Right lobe of liver (tissue), 6 donors: ENCODE data around the gene DMBX1. TPM values are rescaled to one million over a fixed set of nuclear protein-coding genes. Genes with fewer than 3 reads are reported as not detected.

Source experiments
- ATAC-seq, 4 donors: fragments of 200-7000 bp; cut with Tn5 transposase; one replicate each; pipeline ENCODE4 v1.9.1; 2020; ENCODE audit warnings: mild to moderate bottlenecking in 4 of 4, moderate library complexity in 4 of 4
- DNase-seq, 3 donors: peaks; one replicate each; pipeline ENCODE4 v3.0.0-alpha.2; 2020
- H3K27ac ChIP-seq, 3 donors: fragments of 200-600 bp; one replicate each; pipeline ENCODE4 v1.8.0; 2022
- H3K27me3 ChIP-seq, 2 donors: fragments of 200-600 bp; one replicate each; pipeline ENCODE4 v1.8.0; 2022
- H3K36me3 ChIP-seq, 4 donors: fragments of 200-600 bp; sonication (generic) in 1 of 4; one replicate each; pipeline versions ENCODE4 v1.5.1 to v1.8.0; 2017 to 2022; ENCODE audit warnings: control low read depth in 1 of 4
- H3K4me1 ChIP-seq, 4 donors: fragments of 200-600 bp; sonication (generic) in 1 of 4; one replicate each; pipeline versions ENCODE4 v1.5.1 to v1.8.0; 2017 to 2022; ENCODE audit warnings: control low read depth in 1 of 4
- H3K4me3 ChIP-seq, 3 donors: fragments of 200-600 bp; one replicate each; pipeline ENCODE4 v1.8.0; 2022
- H3K9me3 ChIP-seq, 4 donors: fragments of 200-600 bp; sonication (generic) in 1 of 4; one replicate each; pipeline versions ENCODE4 v1.5.1 to v1.8.0; 2017 to 2022; ENCODE audit warnings: control low read depth in 1 of 4
- POLR2A ChIP-seq: fragments of 450-650 bp; IDR thresholded peaks from one replicate; pipeline ENCODE4 v1.6.1; 2017; ENCODE audit warnings: antibody characterized with exemption, mild to moderate bottlenecking
- WGBS: methylation state at CpG from one replicate; pipeline ENCODE4 v1.1.6; 2018; ENCODE audit warnings: low coverage, low lambda C conversion rate; ENCODE audit not compliant: insufficient coverage; ENCODE audit errors: missing lambda C conversion rate; 5-methylcytosine and 5-hydroxymethylcytosine counted together
- intact Hi-C, 2 donors: fragments of 100-400 bp; cut with DNase I; formaldehyde crosslinking; loops; one replicate each; pipeline versions ENCODE4 v1.11.2 to v1.14.1; 2022
- total RNA-seq, 6 experiments: library from RNA; depleted of rRNA in 2 of 6; stranded (reverse); fragments of >200 nt in 2 of 6; fragmentation: NEBNext Ultra II Directional in 3 of 6; extraction: Animal tissue kit (Norgen Biotek cat#: 25700) in 3 of 6; gene quantifications; one replicate each; pipeline versions ENCODE4 v1.1.0 to v1.2.4, GENCODE V29; 2016 to 2023
- TF ChIP-seq, protein P1 (sequence below), 4 donors: fragments of 200-600 bp in 3 of 4; fragments of 450-650 bp in 1 of 4; IDR thresholded peaks; one replicate each; pipeline versions ENCODE4 v1.5.1 to v1.8.0; 2016 to 2022; ENCODE audit warnings: antibody characterized with exemption in 4 of 4, mild to moderate bottlenecking in 2 of 4
- donor health status: DM: no; HTN: yes; CAD: no.
- donor health status: DM: no; HTN: no; CAD: no.
- donor health status: DM: no; HTN: no; CAD: no.
- donor health status: DM: no; HTN: yes; CAD: no.
- donor health status: DM: no; HTN: yes; CAD: no.

Gene DMBX1
- total RNA-seq, 6 experiments from 2014 or later = not detected

DNA sequence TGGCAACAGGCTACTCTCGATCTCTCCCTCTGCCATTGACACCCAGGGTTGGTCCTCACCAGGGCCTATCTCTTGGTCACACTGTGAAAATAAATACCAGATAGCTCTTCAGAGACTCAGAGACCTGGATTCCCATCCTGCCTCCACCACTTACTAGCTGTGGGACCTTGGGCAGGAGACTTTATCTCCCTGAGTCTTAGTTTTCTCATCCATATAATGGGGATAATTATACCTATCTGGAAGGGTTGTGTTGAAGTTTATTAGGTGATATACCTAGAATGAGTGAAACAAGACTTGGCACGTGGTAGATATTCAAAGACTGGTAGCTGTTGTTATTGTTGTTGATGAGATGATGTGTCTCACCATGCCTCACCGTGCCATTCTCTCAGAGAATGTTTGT is 7.4 kb downstream of the DMBX1 start:
- intact Hi-C loops = no loop called here
- no peaks in the 10 kb centered on the region for H3K9me3 ChIP-seq
- H3K36me3 ChIP-seq = no peaks in the 10 kb centered on the region
- ATAC-seq = no peak
- WGBS = 59% methylated on average over 3 of the region's 3 CpGs
- no peak for DNase-seq
- H3K4me1 ChIP-seq = no peaks in the 10 kb centered on the region
- no peak for TF ChIP-seq POLR2A
- TF ChIP-seq, protein P1, sequence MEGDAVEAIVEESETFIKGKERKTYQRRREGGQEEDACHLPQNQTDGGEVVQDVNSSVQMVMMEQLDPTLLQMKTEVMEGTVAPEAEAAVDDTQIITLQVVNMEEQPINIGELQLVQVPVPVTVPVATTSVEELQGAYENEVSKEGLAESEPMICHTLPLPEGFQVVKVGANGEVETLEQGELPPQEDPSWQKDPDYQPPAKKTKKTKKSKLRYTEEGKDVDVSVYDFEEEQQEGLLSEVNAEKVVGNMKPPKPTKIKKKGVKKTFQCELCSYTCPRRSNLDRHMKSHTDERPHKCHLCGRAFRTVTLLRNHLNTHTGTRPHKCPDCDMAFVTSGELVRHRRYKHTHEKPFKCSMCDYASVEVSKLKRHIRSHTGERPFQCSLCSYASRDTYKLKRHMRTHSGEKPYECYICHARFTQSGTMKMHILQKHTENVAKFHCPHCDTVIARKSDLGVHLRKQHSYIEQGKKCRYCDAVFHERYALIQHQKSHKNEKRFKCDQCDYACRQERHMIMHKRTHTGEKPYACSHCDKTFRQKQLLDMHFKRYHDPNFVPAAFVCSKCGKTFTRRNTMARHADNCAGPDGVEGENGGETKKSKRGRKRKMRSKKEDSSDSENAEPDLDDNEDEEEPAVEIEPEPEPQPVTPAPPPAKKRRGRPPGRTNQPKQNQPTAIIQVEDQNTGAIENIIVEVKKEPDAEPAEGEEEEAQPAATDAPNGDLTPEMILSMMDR (IDR thresholded peaks at IDR 0.05) = no peak
- H3K27me3 ChIP-seq = peaks cover 0 to 11% of the 10 kb centered on the region in 2 donors
- no peak overlapping the region for H3K27ac ChIP-seq
- no peak overlapping the region for H3K4me3 ChIP-seq

DNA sequence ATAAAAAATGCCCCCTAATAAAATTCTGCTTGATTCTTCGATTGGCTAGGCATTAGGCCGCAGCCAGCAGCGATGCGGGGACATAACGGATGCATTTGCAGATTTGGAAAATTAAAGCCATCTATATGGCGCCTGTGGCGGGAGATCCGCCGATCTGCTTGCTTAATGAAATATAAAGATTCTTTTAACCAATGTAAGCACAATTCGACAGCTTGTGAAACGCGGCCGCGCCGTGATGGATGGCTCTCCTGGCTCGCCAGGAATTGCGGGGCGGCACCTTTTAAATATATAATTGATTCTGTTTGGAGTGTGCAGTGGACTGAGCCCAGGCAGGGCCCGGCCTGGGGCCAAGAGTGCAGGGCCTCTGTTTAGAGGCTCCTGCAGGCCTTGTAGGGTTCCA is 8.0 kb downstream of the DMBX1 start:
- no peaks in the 10 kb centered on the region for H3K9me3 ChIP-seq
- TF ChIP-seq, protein P1 (IDR thresholded peaks at IDR 0.05) = no peak
- TF ChIP-seq POLR2A = no peak
- no peaks in the 10 kb centered on the region for H3K4me1 ChIP-seq
- H3K36me3 ChIP-seq = no peaks in the 10 kb centered on the region
- intact Hi-C loops = no loop called here
- H3K27ac ChIP-seq = no peak overlapping the region
- DNase-seq (no peak), ATAC-seq (no peak)
- WGBS = 91% methylated on average over 18 of the region's 19 CpGs
- peaks cover 0 to 5% of the 10 kb centered on the region in 2 donors for H3K27me3 ChIP-seq
- no peak overlapping the region for H3K4me3 ChIP-seq

- H3K9me3 ChIP-seq = no peaks in the 10 kb centered on the region
- ATAC-seq = no peak
- 66% methylated on average over 3 of the region's 3 CpGs for WGBS
Measured at GRCh38 chr1:46501528-46501927, 11.9 kb downstream of the DMBX1 start.

DNA sequence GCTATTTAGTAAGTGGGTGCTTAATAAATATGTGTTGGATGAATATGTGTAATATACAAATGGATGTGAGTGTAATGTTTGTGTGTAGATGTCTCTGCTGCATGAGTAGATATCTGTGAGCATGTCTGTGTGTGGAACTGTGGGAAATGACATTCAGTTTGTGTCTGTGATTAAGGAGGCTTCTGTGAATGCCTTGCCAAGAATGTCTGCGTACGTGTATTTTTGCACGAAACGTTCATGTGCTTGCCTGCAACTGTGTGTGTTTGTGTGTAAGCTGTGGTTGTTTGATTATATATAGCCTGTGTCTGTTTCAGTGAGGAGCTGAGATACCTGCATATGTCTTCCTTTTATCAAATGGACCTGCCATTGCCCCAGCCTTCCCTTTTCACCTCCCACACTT is 13.8 kb downstream of the DMBX1 start:
- no peak for TF ChIP-seq POLR2A
- TF ChIP-seq, protein P1 (IDR thresholded peaks at IDR 0.05) = no peak
- 77% methylated on average over 4 of the region's 4 CpGs for WGBS
- ATAC-seq (no peak), DNase-seq (no peak)
- H3K4me1 ChIP-seq = no peaks in the 10 kb centered on the region
- H3K27me3 ChIP-seq = no peaks in the 10 kb centered on the region
- H3K36me3 ChIP-seq = no peaks in the 10 kb centered on the region
- no peak overlapping the region for H3K4me3 ChIP-seq
- no peak overlapping the region for H3K27ac ChIP-seq
- intact Hi-C loops = no loop called here
- H3K9me3 ChIP-seq = no peaks in the 10 kb centered on the region

More at GRCh38 chr1:46501528-46501927, 11.9 kb downstream of the DMBX1 start:
- H3K36me3 ChIP-seq = no peaks in the 10 kb centered on the region
- DNase-seq = no peak
- TF ChIP-seq, protein P1 (IDR thresholded peaks at IDR 0.05) = no peak
- no peak for TF ChIP-seq POLR2A
- no peaks in the 10 kb centered on the region for H3K27me3 ChIP-seq
- intact Hi-C loops = no loop called here
- no peak overlapping the region for H3K4me3 ChIP-seq
- H3K4me1 ChIP-seq = no peaks in the 10 kb centered on the region
- no peak overlapping the region for H3K27ac ChIP-seq
